ENCODE results near the gene TIGD3.
A peak's percentile ranks its signal among the peaks of the same experiment; 100 is the strongest.

- TF ChIP-seq, protein P1, sequence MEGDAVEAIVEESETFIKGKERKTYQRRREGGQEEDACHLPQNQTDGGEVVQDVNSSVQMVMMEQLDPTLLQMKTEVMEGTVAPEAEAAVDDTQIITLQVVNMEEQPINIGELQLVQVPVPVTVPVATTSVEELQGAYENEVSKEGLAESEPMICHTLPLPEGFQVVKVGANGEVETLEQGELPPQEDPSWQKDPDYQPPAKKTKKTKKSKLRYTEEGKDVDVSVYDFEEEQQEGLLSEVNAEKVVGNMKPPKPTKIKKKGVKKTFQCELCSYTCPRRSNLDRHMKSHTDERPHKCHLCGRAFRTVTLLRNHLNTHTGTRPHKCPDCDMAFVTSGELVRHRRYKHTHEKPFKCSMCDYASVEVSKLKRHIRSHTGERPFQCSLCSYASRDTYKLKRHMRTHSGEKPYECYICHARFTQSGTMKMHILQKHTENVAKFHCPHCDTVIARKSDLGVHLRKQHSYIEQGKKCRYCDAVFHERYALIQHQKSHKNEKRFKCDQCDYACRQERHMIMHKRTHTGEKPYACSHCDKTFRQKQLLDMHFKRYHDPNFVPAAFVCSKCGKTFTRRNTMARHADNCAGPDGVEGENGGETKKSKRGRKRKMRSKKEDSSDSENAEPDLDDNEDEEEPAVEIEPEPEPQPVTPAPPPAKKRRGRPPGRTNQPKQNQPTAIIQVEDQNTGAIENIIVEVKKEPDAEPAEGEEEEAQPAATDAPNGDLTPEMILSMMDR (IDR thresholded peaks at IDR 0.05), result no peak
- peak in 2 of 4 donors; percentile 44 to 72 for TF ChIP-seq POLR2AphosphoS5 (IDR thresholded peaks at IDR 0.05)
Measured at GRCh38 chr11:65323813-65324212, 30.7 kb upstream of the TIGD3 start.
